ENCODE results near the gene TSC22D4. TPM values are rescaled to one million over a fixed set of nuclear protein-coding genes. Genes with fewer than 3 reads are reported as not detected.
A peak's percentile ranks its signal among the peaks of the same experiment; 100 is the strongest.

Gene TSC22D4
- total and polyA plus RNA-seq, 2 experiments from 2014 or later: 14.6 to 24.9 TPM

- TF ChIP-seq POLR2AphosphoS5 (IDR thresholded peaks at IDR 0.05; ENCODE audit: low read depth) (no peak), CTCF (conservative IDR thresholded peaks at IDR 0.05; ENCODE audit: low read depth in 2 of 2) (no peak), NANOG (IDR thresholded peaks at IDR 0.05; ENCODE audit: borderline replicate concordance) (no peak), CREB1 (CRISPR knock-in tag; IDR thresholded peaks at IDR 0.05; ENCODE audit: low read depth) (no peak), STAT1 (IDR thresholded peaks at IDR 0.05; ENCODE audit: unreplicated experiment) (no peak), ZNF114 (CRISPR knock-in tag; IDR thresholded peaks at IDR 0.05) (no peak), JUNB (IDR thresholded peaks at IDR 0.05; ENCODE audit: unreplicated experiment) (no peak), EZH2phosphoT487 (IDR thresholded peaks at IDR 0.05; ENCODE audit: unreplicated experiment) (no peak), REST (IDR thresholded peaks at IDR 0.05; ENCODE audit: unreplicated experiment) (no peak), ETS1 (IDR thresholded peaks at IDR 0.05) (no peak)
- Histone ChIP-seq H4K20me1 (replicated peaks; ENCODE audit: insufficient read depth) (no peaks in the 10 kb centered on the region), H3K27me3 (ENCODE audit: insufficient read depth) (no peaks in the 10 kb centered on the region), H3K4me2 (no peak overlapping the region), H3K36me3 (ENCODE audit: insufficient read depth) (no peaks in the 10 kb centered on the region), H3F3A (replicated peaks; ENCODE audit: low read depth) (no peaks in the 10 kb centered on the region), H3K27ac (ENCODE audit: low read depth) (no peak overlapping the region), H3K9me2 (ENCODE audit: insufficient read depth) (no peaks in the 10 kb centered on the region), H3K4me1 (ENCODE audit: insufficient read depth) (no peaks in the 10 kb centered on the region; the same call in 1 of the 2 replicates), H3K79me2 (replicated peaks; ENCODE audit: insufficient read depth) (no peaks in the 10 kb centered on the region), H2AFZ (peak overlapping the region; percentile 84; the same call in 1 of the 2 replicates), H3K4me3 (no peak overlapping the region)
- Mint-ChIP-seq H3K36me3 (ENCODE audit: low read depth) (no peaks in the 10 kb centered on the region), H3K27me3 (ENCODE audit: insufficient read depth, low read depth, poor library complexity) (peaks cover 13% of the 10 kb centered on the region), H3K27ac (peak overlapping the region; percentile 87), H3K4me3 (no peak overlapping the region), H3K9me3 (no peaks in the 10 kb centered on the region), H3K4me1 (peaks cover 12% of the 10 kb centered on the region)
- peak; percentile 30 for ATAC-seq
- DNase-seq (ENCODE audit: low spot score): no peak
Observed at GRCh38 chr7:100444311-100445278, 34.4 kb downstream of the TSC22D4 start.
